GM23338 (cell line): ENCODE data around the gene SPCS2. TPM values are rescaled to one million over a fixed set of nuclear protein-coding genes. Genes with fewer than 3 reads are reported as not detected.

Experiments
- ATAC-seq: fragments of 200-7000 bp; cut with Tn5 transposase; 3 replicates; pipeline ENCODE4 v1.9.1; 2020
- DNase-seq: peaks from one replicate; pipeline ENCODE4 v3.0.0-alpha.2; 2015; ENCODE audit warnings: low spot score
- H2AFZ ChIP-seq: fragments of 200-600 bp; sonication (generic); 2 replicates; pipeline ENCODE4 v1.8.0; 2016; ENCODE audit warnings: antibody characterized with exemption, mild to moderate bottlenecking, moderate library complexity
- H3F3A ChIP-seq: fragments of 200-600 bp; sonication (generic); replicated peaks from 2 replicates; pipeline ENCODE4 v1.8.0; 2017; ENCODE audit warnings: antibody characterized with exemption, mixed run types, low read depth
- H3K27ac ChIP-seq: fragments of 200-600 bp; sonication (generic); 2 replicates; pipeline ENCODE4 v1.6.1; 2016; ENCODE audit warnings: low read depth
- H3K27me3 ChIP-seq: fragments of 200-600 bp; sonication (generic); 2 replicates; pipeline ENCODE4 v1.8.0; 2016; ENCODE audit warnings: mild to moderate bottlenecking, mixed run types, moderate library complexity; ENCODE audit not compliant: insufficient read depth
- H3K36me3 ChIP-seq: fragments of 200-600 bp; sonication (generic); 2 replicates; pipeline ENCODE4 v1.8.0; 2016; ENCODE audit warnings: mild to moderate bottlenecking; ENCODE audit not compliant: insufficient read depth
- H3K4me1 ChIP-seq: fragments of 200-600 bp; sonication (generic); 2 replicates; pipeline ENCODE4 v1.8.0; 2016; ENCODE audit warnings: mild to moderate bottlenecking, moderate library complexity; ENCODE audit not compliant: insufficient read depth
- H3K4me2 ChIP-seq: fragments of 200-600 bp; sonication (generic); 2 replicates; pipeline ENCODE4 v1.7.1; 2017; ENCODE audit warnings: mixed run types
- H3K4me3 ChIP-seq: fragments of 200-600 bp; sonication (generic); 2 replicates; pipeline ENCODE4 v1.6.1; 2016; ENCODE audit warnings: mixed run types
- H3K79me2 ChIP-seq: fragments of 200-600 bp; sonication (generic); replicated peaks from 2 replicates; pipeline ENCODE4 v1.8.0; 2017; ENCODE audit warnings: mild to moderate bottlenecking; ENCODE audit not compliant: insufficient read depth
- H3K9me2 ChIP-seq: fragments of 200-600 bp; sonication (generic); 2 replicates; pipeline ENCODE4 v1.8.0; 2017; ENCODE audit not compliant: insufficient read depth
- H4K20me1 ChIP-seq: fragments of 200-600 bp; sonication (generic); replicated peaks from 2 replicates; pipeline ENCODE4 v1.8.0; 2017; ENCODE audit warnings: mild to moderate bottlenecking; ENCODE audit not compliant: insufficient read depth
- H3K27ac Mint-ChIP-seq: 2 replicates; pipeline ENCODE4 v1.8.0; 2020; ENCODE audit warnings: inconsistent platforms, mild to moderate bottlenecking, moderate library complexity, mixed read lengths
- H3K27me3 Mint-ChIP-seq: 3 replicates; pipeline ENCODE4 v1.8.0; 2022; ENCODE audit warnings: low read depth, mild to moderate bottlenecking, moderate library complexity, mixed read lengths, inconsistent platforms; ENCODE audit not compliant: insufficient read depth, poor library complexity
- H3K36me3 Mint-ChIP-seq: 3 replicates; pipeline ENCODE4 v1.8.0; 2021; ENCODE audit warnings: low read depth, mild to moderate bottlenecking, inconsistent platforms, moderate library complexity, mixed read lengths
- H3K4me1 Mint-ChIP-seq: 3 replicates; pipeline ENCODE4 v1.8.0; 2020; ENCODE audit warnings: mild to moderate bottlenecking, inconsistent platforms, mixed read lengths
- H3K4me3 Mint-ChIP-seq: 3 replicates; pipeline ENCODE4 v1.8.0; 2021; ENCODE audit warnings: moderate library complexity, mild to moderate bottlenecking, inconsistent platforms, mixed read lengths
- H3K9me3 Mint-ChIP-seq: 3 replicates; pipeline ENCODE4 v1.8.0; 2020; ENCODE audit warnings: moderate library complexity, mild to moderate bottlenecking, inconsistent platforms, mixed read lengths
- CREB1 ChIP-seq: fragments of 250-450 bp; sonication (Bioruptor Pico); IDR thresholded peaks from 2 replicates; pipeline ENCODE4 v1.5.0; 2020; ENCODE audit warnings: low read depth, mild to moderate bottlenecking, moderate library complexity
- EZH2 ChIP-seq: fragments of 200-600 bp; sonication (generic); IDR thresholded peaks from one replicate; pipeline ENCODE4 v1.8.0; 2017; ENCODE audit warnings: antibody characterized with exemption, mild to moderate bottlenecking, low read depth; ENCODE audit not compliant: unreplicated experiment
- EZH2phosphoT487 ChIP-seq: fragments of 200-600 bp; sonication (generic); IDR thresholded peaks from one replicate; pipeline ENCODE4 v1.8.1; 2018; ENCODE audit warnings: antibody characterized with exemption; ENCODE audit not compliant: unreplicated experiment
- JUNB ChIP-seq: IDR thresholded peaks from one replicate; pipeline ENCODE4 v1.6.1; 2016; ENCODE audit warnings: antibody characterized with exemption; ENCODE audit not compliant: unreplicated experiment
- NANOG ChIP-seq: IDR thresholded peaks from 2 replicates; pipeline ENCODE4 v1.6.1; 2016; ENCODE audit warnings: antibody characterized with exemption, borderline replicate concordance
- POLR2AphosphoS5 ChIP-seq: IDR thresholded peaks from 2 replicates; pipeline ENCODE4 v1.6.1; 2016; ENCODE audit warnings: antibody characterized with exemption, low read depth
- REST ChIP-seq: IDR thresholded peaks from one replicate; pipeline ENCODE4 v1.6.1; 2018; ENCODE audit warnings: antibody characterized with exemption; ENCODE audit not compliant: unreplicated experiment
- STAT1 ChIP-seq: IDR thresholded peaks from one replicate; pipeline ENCODE4 v1.6.1; 2016; ENCODE audit warnings: antibody characterized with exemption; ENCODE audit not compliant: unreplicated experiment
- ZNF114 ChIP-seq: fragments of 250-450 bp; sonication (Bioruptor Pico); IDR thresholded peaks from 2 replicates; pipeline ENCODE4 v1.5.0; 2020; ENCODE audit warnings: mild to moderate bottlenecking, moderate library complexity
- ZNF331 ChIP-seq: fragments of 250-450 bp; sonication (Bioruptor Pico); IDR thresholded peaks from 2 replicates; pipeline ENCODE4 v1.5.0; 2020; ENCODE audit warnings: low read depth, mild to moderate bottlenecking, moderate library complexity
- polyA plus RNA-seq: library from polyadenylated mRNA; unstranded; fragments of >200 nt; fragmentation: Nextera tagmentation; extraction: Ambion mirVana; gene quantifications from 2 replicates; pipeline ENCODE4 v1.2.1, GENCODE V29; 2016
- total RNA-seq: library from RNA; depleted of rRNA; stranded (reverse); fragments of >200 nt; shearing (Covaris generic); gene quantifications from 2 replicates; pipeline ENCODE4 v1.2.3, GENCODE V29; 2014
- TF ChIP-seq, protein P1 (sequence below), 2 experiments: fragments of 200-600 bp in 1 of 2; sonication (generic) in 1 of 2; conservative IDR thresholded peaks; 2 replicates each; pipeline versions ENCODE4 v1.5.1 to v1.6.1; 2016 to 2017; ENCODE audit warnings: antibody characterized with exemption in 2 of 2, low read depth in 2 of 2, mild to moderate bottlenecking in 2 of 2, moderate library complexity in 1 of 2
- TF ChIP-seq, protein P2 (sequence below): fragments of 250-450 bp; sonication (Bioruptor Pico); IDR thresholded peaks from 2 replicates; pipeline ENCODE4 v1.5.0; 2020; ENCODE audit warnings: mild to moderate bottlenecking, moderate library complexity
- TF ChIP-seq, protein P3 (sequence below): IDR thresholded peaks from 2 replicates; pipeline ENCODE4 v1.6.1; 2016; ENCODE audit warnings: antibody characterized with exemption

The SPCS2 gene
- total and polyA plus RNA-seq, 2 experiments from 2014 or later = 115 to 334 TPM

GRCh38 chr11:75028321-75028720 is 79.3 kb downstream of the SPCS2 start:
- ATAC-seq (no peak), DNase-seq (no peak)

More at GRCh38 chr11:75028321-75028720, 79.3 kb downstream of the SPCS2 start:
- Mint-ChIP-seq H3K4me3 (no peak overlapping the region), H3K27me3 (peaks cover 5% of the 10 kb centered on the region), H3K4me1 (no peaks in the 10 kb centered on the region), H3K27ac (no peak overlapping the region), H3K9me3 (no peaks in the 10 kb centered on the region), H3K36me3 (no peaks in the 10 kb centered on the region)
- no peak overlapping the region for H2AFZ ChIP-seq
- H3K27me3 ChIP-seq = no peaks in the 10 kb centered on the region
- H4K20me1 ChIP-seq = no peaks in the 10 kb centered on the region
- no peaks in the 10 kb centered on the region for H3K36me3 ChIP-seq
- H3K9me2 ChIP-seq = no peaks in the 10 kb centered on the region
- H3F3A ChIP-seq = no peaks in the 10 kb centered on the region
- no peaks in the 10 kb centered on the region for H3K79me2 ChIP-seq
- no peaks in the 10 kb centered on the region for H3K4me1 ChIP-seq
- no peak for TF ChIP-seq EZH2
- no peak for TF ChIP-seq JUNB
- TF ChIP-seq ZNF331 (CRISPR knock-in tag) = no peak
- TF ChIP-seq NANOG = no peak
- TF ChIP-seq, protein P1, sequence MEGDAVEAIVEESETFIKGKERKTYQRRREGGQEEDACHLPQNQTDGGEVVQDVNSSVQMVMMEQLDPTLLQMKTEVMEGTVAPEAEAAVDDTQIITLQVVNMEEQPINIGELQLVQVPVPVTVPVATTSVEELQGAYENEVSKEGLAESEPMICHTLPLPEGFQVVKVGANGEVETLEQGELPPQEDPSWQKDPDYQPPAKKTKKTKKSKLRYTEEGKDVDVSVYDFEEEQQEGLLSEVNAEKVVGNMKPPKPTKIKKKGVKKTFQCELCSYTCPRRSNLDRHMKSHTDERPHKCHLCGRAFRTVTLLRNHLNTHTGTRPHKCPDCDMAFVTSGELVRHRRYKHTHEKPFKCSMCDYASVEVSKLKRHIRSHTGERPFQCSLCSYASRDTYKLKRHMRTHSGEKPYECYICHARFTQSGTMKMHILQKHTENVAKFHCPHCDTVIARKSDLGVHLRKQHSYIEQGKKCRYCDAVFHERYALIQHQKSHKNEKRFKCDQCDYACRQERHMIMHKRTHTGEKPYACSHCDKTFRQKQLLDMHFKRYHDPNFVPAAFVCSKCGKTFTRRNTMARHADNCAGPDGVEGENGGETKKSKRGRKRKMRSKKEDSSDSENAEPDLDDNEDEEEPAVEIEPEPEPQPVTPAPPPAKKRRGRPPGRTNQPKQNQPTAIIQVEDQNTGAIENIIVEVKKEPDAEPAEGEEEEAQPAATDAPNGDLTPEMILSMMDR (conservative IDR thresholded peaks at IDR 0.05; ENCODE audit: low read depth in 2 of 2) = no peak
- TF ChIP-seq, protein P2, sequence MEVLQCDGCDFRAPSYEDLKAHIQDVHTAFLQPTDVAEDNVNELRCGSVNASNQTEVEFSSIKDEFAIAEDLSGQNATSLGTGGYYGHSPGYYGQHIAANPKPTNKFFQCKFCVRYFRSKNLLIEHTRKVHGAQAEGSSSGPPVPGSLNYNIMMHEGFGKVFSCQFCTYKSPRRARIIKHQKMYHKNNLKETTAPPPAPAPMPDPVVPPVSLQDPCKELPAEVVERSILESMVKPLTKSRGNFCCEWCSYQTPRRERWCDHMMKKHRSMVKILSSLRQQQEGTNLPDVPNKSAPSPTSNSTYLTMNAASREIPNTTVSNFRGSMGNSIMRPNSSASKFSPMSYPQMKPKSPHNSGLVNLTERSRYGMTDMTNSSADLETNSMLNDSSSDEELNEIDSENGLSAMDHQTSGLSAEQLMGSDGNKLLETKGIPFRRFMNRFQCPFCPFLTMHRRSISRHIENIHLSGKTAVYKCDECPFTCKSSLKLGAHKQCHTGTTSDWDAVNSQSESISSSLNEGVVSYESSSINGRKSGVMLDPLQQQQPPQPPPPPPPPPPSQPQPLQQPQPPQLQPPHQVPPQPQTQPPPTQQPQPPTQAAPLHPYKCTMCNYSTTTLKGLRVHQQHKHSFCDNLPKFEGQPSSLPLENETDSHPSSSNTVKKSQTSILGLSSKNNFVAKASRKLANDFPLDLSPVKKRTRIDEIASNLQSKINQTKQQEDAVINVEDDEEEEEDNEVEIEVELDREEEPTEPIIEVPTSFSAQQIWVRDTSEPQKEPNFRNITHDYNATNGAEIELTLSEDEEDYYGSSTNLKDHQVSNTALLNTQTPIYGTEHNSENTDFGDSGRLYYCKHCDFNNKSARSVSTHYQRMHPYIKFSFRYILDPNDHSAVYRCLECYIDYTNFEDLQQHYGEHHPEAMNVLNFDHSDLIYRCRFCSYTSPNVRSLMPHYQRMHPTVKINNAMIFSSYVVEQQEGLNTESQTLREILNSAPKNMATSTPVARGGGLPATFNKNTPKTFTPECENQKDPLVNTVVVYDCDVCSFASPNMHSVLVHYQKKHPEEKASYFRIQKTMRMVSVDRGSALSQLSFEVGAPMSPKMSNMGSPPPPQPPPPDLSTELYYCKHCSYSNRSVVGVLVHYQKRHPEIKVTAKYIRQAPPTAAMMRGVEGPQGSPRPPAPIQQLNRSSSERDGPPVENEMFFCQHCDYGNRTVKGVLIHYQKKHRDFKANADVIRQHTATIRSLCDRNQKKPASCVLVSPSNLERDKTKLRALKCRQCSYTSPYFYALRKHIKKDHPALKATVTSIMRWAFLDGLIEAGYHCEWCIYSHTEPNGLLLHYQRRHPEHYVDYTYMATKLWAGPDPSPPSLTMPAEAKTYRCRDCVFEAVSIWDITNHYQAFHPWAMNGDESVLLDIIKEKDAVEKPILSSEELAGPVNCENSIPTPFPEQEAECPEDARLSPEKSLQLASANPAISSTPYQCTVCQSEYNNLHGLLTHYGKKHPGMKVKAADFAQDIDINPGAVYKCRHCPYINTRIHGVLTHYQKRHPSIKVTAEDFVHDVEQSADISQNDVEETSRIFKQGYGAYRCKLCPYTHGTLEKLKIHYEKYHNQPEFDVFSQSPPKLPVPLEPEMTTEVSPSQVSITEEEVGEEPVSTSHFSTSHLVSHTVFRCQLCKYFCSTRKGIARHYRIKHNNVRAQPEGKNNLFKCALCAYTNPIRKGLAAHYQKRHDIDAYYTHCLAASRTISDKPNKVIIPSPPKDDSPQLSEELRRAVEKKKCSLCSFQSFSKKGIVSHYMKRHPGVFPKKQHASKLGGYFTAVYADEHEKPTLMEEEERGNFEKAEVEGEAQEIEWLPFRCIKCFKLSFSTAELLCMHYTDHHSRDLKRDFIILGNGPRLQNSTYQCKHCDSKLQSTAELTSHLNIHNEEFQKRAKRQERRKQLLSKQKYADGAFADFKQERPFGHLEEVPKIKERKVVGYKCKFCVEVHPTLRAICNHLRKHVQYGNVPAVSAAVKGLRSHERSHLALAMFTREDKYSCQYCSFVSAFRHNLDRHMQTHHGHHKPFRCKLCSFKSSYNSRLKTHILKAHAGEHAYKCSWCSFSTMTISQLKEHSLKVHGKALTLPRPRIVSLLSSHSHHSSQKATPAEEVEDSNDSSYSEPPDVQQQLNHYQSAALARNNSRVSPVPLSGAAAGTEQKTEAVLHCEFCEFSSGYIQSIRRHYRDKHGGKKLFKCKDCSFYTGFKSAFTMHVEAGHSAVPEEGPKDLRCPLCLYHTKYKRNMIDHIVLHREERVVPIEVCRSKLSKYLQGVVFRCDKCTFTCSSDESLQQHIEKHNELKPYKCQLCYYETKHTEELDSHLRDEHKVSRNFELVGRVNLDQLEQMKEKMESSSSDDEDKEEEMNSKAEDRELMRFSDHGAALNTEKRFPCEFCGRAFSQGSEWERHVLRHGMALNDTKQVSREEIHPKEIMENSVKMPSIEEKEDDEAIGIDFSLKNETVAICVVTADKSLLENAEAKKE (CRISPR knock-in tag) = no peak
- TF ChIP-seq, protein P3, sequence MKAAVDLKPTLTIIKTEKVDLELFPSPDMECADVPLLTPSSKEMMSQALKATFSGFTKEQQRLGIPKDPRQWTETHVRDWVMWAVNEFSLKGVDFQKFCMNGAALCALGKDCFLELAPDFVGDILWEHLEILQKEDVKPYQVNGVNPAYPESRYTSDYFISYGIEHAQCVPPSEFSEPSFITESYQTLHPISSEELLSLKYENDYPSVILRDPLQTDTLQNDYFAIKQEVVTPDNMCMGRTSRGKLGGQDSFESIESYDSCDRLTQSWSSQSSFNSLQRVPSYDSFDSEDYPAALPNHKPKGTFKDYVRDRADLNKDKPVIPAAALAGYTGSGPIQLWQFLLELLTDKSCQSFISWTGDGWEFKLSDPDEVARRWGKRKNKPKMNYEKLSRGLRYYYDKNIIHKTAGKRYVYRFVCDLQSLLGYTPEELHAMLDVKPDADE = no peak
- TF ChIP-seq STAT1 = no peak
- TF ChIP-seq CREB1 (CRISPR knock-in tag) = no peak
- TF ChIP-seq EZH2phosphoT487 = no peak
- no peak for TF ChIP-seq REST
- TF ChIP-seq POLR2AphosphoS5 = no peak
- no peak for TF ChIP-seq ZNF114 (CRISPR knock-in tag)
- no peak overlapping the region for H3K27ac ChIP-seq
- H3K4me3 ChIP-seq = no peak overlapping the region
- no peak overlapping the region for H3K4me2 ChIP-seq
